Left renal pelvis (tissue), 4 donors: Measurements from ENCODE around the gene TCEANC2. TPM values are rescaled to one million over a fixed set of nuclear protein-coding genes. Genes with fewer than 3 reads are reported as not detected.

ENCODE experiments used
- DNase-seq, 4 donors: peaks; one replicate each; pipeline ENCODE4 v3.0.0-alpha.2; 2013; ENCODE audit warnings: low read depth in 4 of 4, low spot score in 3 of 4
- polyA plus RNA-seq, 4 donors: library from polyadenylated mRNA; unstranded; fragments of 120-200 nt; gene quantifications; one replicate each; pipeline ENCODE4 v1.2.1, GENCODE V29; 2013; ENCODE audit not compliant: insufficient read length in 4 of 4

Gene TCEANC2
- polyA plus RNA-seq, 4 donors, result 8.6 to 10.3 (median 9.1) TPM

GRCh38 chr1:54129858-54130257 is 76.5 kb downstream of the TCEANC2 start:
- DNase-seq, result no peak

GRCh38 chr1:54131419-54131818 is 78.0 kb downstream of the TCEANC2 start:
- no peak for DNase-seq

GRCh38 chr1:54132495-54132894 is 79.1 kb downstream of the TCEANC2 start:
- no peak for DNase-seq

- DNase-seq, result no peak
These were observed 80.9 kb downstream of the TCEANC2 start for GRCh38 chr1:54134295-54134694.

- DNase-seq, result no peak
These were observed 82.2 kb downstream of the TCEANC2 start for GRCh38 chr1:54135436-54136120.

- DNase-seq, result no peak
These were observed 83.0 kb downstream of the TCEANC2 start for GRCh38 chr1:54136269-54136896.

- no peak for DNase-seq
These were observed 83.6 kb downstream of the TCEANC2 start for GRCh38 chr1:54136963-54137533.

GRCh38 chr1:54137534-54138061 is 84.2 kb downstream of the TCEANC2 start:
- DNase-seq, result no peak

- DNase-seq, result no peak
These were observed 85.6 kb downstream of the TCEANC2 start for GRCh38 chr1:54138994-54139393.

GRCh38 chr1:54139711-54140110 is 86.3 kb downstream of the TCEANC2 start:
- DNase-seq, result no peak

- DNase-seq, result no peak
These were observed 88.9 kb downstream of the TCEANC2 start for GRCh38 chr1:54142146-54142900.

- no peak for DNase-seq
These were observed 91.0 kb downstream of the TCEANC2 start for GRCh38 chr1:54144366-54144765.

- no peak for DNase-seq
These were observed 96.3 kb downstream of the TCEANC2 start for GRCh38 chr1:54149734-54150133.

GRCh38 chr1:54151013-54151412 is 97.6 kb downstream of the TCEANC2 start:
- DNase-seq, result no peak

- DNase-seq, result no peak
These were observed 99.3 kb downstream of the TCEANC2 start, which contains the start of gene CDCP2 for GRCh38 chr1:54152696-54153095. CDCP2 (minus strand) TSS chr1:54153000; CDS start chr1:54152922, 78 bp downstream.

GRCh38 chr1:54153535-54154439 is 100.4 kb downstream of the TCEANC2 start:
- DNase-seq, result no peak
